Astrocyte of the cerebellum (primary cell): ENCODE data around the gene CFAP119.

Experiments
- DNase-seq: peaks from one replicate; pipeline ENCODE4 v3.0.0-alpha.2; 2011; ENCODE audit warnings: low read depth
- H3K4me3 ChIP-seq: 2 replicates; pipeline ENCODE4 v1.5.1; 2011; ENCODE audit warnings: mild to moderate bottlenecking, low read depth, low read length, moderate library complexity
- in situ Hi-C: cut with HindIII; loops from 2 replicates; pipeline ENCODE4 v1.10.0; 2017; ENCODE audit warnings: low sequenced_read_pairs
- TF ChIP-seq, protein P1 (sequence below): IDR thresholded peaks from 2 replicates; pipeline ENCODE4 v1.5.1; 2012; ENCODE audit warnings: low read length, low read depth, moderate library complexity, mild to moderate bottlenecking; ENCODE audit errors: missing control alignments

CFAP119 gene

DNA sequence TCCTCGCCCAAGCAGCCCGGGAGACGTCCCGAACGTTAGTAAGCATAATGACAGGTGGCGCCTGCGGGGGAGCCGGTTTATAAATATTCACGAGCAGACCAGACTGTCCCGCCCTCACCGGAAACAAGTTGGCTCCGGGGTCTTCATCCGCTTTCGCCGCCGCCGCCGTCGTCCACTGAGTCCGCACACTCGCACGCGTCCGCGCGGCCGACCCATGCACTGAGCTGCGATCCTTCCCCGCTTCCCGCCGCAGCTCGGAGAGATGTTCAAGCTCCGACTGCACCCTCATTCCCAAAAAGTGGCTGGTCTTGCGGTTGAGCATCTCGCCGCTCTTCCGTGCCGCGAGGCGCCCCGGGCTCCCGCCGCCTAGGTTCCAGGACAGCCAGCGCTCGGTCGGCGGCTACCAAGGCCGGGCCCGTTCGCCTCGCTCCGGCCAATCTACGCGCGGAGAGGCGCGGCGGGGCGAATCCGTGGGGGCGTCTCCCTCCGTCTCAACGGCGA lies 385 bp downstream of the CFAP119 start:
- DNase-seq = no peak
- TF ChIP-seq, protein P1, sequence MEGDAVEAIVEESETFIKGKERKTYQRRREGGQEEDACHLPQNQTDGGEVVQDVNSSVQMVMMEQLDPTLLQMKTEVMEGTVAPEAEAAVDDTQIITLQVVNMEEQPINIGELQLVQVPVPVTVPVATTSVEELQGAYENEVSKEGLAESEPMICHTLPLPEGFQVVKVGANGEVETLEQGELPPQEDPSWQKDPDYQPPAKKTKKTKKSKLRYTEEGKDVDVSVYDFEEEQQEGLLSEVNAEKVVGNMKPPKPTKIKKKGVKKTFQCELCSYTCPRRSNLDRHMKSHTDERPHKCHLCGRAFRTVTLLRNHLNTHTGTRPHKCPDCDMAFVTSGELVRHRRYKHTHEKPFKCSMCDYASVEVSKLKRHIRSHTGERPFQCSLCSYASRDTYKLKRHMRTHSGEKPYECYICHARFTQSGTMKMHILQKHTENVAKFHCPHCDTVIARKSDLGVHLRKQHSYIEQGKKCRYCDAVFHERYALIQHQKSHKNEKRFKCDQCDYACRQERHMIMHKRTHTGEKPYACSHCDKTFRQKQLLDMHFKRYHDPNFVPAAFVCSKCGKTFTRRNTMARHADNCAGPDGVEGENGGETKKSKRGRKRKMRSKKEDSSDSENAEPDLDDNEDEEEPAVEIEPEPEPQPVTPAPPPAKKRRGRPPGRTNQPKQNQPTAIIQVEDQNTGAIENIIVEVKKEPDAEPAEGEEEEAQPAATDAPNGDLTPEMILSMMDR = no peak
- in situ Hi-C loops = no loop called here
- peak overlapping the region; percentile 74 for H3K4me3 ChIP-seq

DNA sequence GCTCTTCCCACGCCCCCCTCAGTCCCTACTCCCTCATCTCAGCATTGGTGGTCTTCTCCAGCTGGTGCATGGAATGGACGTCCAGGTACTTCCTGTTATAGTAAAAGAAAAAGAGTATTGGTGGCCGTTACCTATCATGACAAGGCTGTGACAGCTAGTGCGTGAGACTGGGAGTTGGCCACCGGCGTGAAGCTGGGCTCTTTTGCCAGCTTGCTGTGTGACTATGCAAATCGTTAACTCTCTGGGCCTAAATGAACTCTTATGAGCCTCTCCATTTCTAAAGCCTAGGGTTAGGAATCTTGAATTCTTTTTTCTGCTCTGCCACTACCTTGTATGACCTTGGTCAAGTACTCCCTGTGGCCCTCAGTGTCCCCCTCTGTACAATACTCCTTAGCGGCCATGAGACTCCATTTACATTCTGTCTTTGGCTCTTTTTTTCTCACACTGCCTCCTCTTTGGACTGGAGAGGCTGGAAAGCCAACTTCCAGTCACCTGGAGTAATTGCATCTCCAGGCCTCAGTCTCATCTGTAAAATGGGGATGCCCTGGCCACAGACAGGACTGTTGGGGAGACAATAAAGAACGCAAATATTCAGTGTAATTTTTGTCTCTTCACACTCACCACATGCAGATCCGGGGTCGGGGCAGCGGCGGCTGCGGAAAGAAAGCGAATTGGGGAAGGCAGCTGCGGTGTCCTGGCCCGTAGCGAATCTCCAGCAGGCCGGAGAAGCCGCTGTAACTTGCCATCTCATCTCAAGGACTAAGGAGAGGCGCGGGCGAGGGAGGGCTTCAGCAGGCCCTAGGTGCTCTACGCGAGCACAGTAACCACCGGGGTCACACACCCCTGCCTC lies 1.1 kb downstream of the CFAP119 start:
- TF ChIP-seq, protein P1 = no peak
- H3K4me3 ChIP-seq = peak overlapping the region; percentile 74
- in situ Hi-C loops = no loop called here
- no peak for DNase-seq

DNA sequence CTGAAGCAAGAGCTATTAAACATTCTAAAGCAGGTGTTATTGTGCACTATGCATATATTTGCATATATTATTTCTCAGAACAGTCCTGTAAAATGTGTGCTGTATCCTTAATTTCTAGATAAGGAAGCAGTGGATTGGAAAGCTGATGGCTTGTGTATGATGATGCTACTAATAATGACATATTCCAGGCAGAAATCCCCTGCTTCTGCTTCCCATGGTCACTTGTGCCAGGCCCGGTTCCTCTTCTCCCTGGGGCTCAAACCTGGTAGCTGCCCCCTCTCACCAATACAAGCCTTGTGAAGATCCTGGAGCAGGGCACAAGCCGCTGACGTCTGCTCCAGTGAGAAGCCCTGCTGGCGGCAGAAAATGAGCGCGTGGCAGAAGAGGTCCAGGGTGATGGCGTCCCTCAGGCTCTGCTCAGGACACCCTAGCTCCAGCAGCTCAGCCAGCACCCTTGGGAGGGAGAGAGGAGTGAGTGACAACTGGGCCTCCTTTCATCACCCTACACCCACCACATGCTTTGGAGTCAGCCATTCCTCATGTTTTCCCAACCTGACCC lies 1.8 kb downstream of the CFAP119 start:
- in situ Hi-C loops = no loop called here
- no peak overlapping the region for H3K4me3 ChIP-seq
- no peak for DNase-seq
- TF ChIP-seq, protein P1 = no peak

DNA sequence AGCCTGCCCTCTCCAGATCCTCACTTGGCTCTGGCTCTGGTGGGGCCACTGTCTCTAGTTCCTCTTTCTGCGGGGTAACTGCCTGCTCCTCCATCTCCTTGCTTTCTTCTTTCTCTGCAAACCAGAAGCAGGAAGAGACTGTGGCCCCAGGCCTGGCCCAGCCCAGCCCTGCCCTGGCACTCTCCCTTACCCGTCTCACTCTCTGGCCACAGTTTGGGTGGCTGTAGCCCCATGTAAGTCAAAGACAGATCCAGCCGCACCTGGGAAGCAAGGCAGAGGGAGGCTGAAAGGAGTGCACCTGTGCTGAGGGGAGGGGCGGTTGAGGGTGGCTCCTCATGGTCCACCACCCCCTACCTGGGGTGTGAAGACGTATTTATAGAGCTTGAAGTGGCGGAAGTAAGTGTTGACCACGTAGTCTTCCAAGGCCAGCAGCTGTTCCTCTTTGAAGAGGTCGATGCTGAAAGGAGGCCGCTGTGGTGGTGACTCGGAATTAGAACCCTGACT lies 2.8 kb downstream of the CFAP119 start:
- no peak for DNase-seq
- TF ChIP-seq, protein P1 = no peak
- no peak overlapping the region for H3K4me3 ChIP-seq
- in situ Hi-C loops = no loop called here

DNA sequence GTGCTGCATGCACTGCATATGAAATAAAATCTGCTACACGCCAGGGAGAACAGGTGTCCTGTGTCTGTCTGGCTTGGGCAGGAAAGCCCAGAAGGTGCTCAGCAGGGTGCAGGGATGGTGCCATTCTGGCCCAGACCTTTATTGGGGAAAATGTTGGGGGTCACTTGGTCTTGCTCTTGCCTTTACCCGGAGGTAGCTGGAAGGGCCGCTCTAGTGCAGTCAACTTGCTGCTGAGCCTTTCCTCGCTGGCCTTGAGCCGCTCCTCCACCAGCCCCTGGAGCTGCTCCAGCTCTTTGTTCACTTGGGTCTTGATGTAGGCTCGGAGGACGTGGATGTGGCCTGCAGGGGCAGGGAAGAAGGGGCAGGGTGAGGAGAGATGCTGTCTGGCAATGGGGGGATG lies 4.5 kb downstream of the CFAP119 start:
- in situ Hi-C loops = no loop called here
- no peak overlapping the region for H3K4me3 ChIP-seq
- DNase-seq = no peak
- TF ChIP-seq, protein P1 = no peak

DNA sequence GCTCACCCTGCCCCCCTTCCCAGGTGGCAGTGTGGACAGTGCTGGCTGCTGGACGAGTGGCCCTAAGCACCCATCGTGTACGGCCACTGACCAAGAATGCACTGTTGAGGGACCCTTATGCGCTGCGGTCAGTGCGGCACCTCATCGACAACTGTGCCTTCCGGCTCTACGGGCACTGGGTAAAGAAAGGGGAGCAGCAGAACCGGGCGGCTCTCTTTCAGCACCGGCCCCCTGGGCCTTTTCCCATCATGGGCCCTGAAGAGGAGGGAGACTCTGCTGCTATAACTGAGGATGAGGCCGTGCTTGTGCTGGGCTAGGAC lies 5.1 kb downstream of the CFAP119 start:
- in situ Hi-C loops = no loop called here
- DNase-seq = no peak
- TF ChIP-seq, protein P1 = no peak
- H3K4me3 ChIP-seq = no peak overlapping the region
